HG02943 (cell line): ENCODE data around the gene ZNF445.
A peak's percentile ranks its signal among the peaks of the same experiment; 100 is the strongest.
"Not testable (repeated sequence)": the region's sequence is repeated elsewhere in the genome, so short reads cannot be mapped to it uniquely, and the experiment has no call there.

Experiments
- ATAC-seq: cut with Tn5 transposase; IDR thresholded peaks from one replicate; pipeline ENCODE4 v1.9.1; 2021; ENCODE audit warnings: mild to moderate bottlenecking, low read depth, moderate library complexity; ENCODE audit not compliant: unreplicated experiment

The ZNF445 gene

GRCh38 chr3:44477312-44478030 is at the start of gene ZNF445:
Gene ZNF445, minus strand, starts transcription at chr3:44477670. Its CDS starts 22,121 bp downstream, at chr3:44455549.
- peak; percentile 80 for ATAC-seq

GRCh38 chr3:44525060-44525459 is 47.6 kb upstream of the ZNF445 start:
- ATAC-seq, result no peak

- no peak for ATAC-seq
Measured at GRCh38 chr3:44522494-44522933, 45.0 kb upstream of the ZNF445 start.

GRCh38 chr3:44521721-44522120 is 44.3 kb upstream of the ZNF445 start:
- ATAC-seq, result no peak

- ATAC-seq, result no peak
Measured at GRCh38 chr3:44518782-44519156, 41.3 kb upstream of the ZNF445 start.

- ATAC-seq, result no peak
Measured at GRCh38 chr3:44516230-44516629, 38.8 kb upstream of the ZNF445 start.

GRCh38 chr3:44513513-44513912 is 36.0 kb upstream of the ZNF445 start:
- ATAC-seq, result no peak

- no peak for ATAC-seq
Measured at GRCh38 chr3:44511238-44511566, 33.7 kb upstream of the ZNF445 start.

- peak; percentile 45 for ATAC-seq
Measured at GRCh38 chr3:44510000-44510368, 32.5 kb upstream of the ZNF445 start.

GRCh38 chr3:44509393-44509921 is 32.0 kb upstream of the ZNF445 start:
- no peak for ATAC-seq

GRCh38 chr3:44506961-44507360 is 29.5 kb upstream of the ZNF445 start:
- no peak for ATAC-seq

GRCh38 chr3:44506556-44506955 is 29.1 kb upstream of the ZNF445 start:
- ATAC-seq, result no peak

- no peak for ATAC-seq
Measured at GRCh38 chr3:44504566-44504965, 27.1 kb upstream of the ZNF445 start.

- not testable (repeated sequence) for ATAC-seq
Measured at GRCh38 chr3:44503178-44503577, 25.7 kb upstream of the ZNF445 start.

GRCh38 chr3:44501971-44502370 is 24.5 kb upstream of the ZNF445 start:
- no peak for ATAC-seq

- not testable (repeated sequence) for ATAC-seq
Measured at GRCh38 chr3:44499899-44500168, 22.4 kb upstream of the ZNF445 start.

GRCh38 chr3:44499149-44499898 is 21.9 kb upstream of the ZNF445 start:
- no peak for ATAC-seq

GRCh38 chr3:44495636-44496415 is 18.4 kb upstream of the ZNF445 start:
- no peak for ATAC-seq

- ATAC-seq, result no peak
Measured at GRCh38 chr3:44492496-44492895, 15.0 kb upstream of the ZNF445 start.

- no peak for ATAC-seq
Measured at GRCh38 chr3:44482721-44483120, 5.3 kb upstream of the ZNF445 start.

GRCh38 chr3:44478606-44479094 is 1.2 kb upstream of the ZNF445 start:
- no peak for ATAC-seq
